RWPE1 (cell line): ENCODE data around the gene NEK1.

Experiments
- CTCF ChIA-PET: fragments of 350-600 bp; sonication (Branson Sonifier 250); formaldehyde crosslinking; extraction: SDS; loops from one replicate; lab custom pipeline; 2021; lab: Yijun Ruan, JAX
- POLR2A ChIA-PET: fragments of 400-600 bp; formaldehyde crosslinking; extraction: SDS; loops from one replicate; lab custom pipeline; 2020; ENCODE audit warnings: antibody characterized with exemption; ENCODE audit not compliant: low non-redundant PET; lab: Yijun Ruan, JAX
- DNase-seq: peaks from one replicate; pipeline ENCODE4 v3.0.0; 2012; ENCODE audit warnings: low spot score
- H3K27ac ChIP-seq: fragments of 450-650 bp; 2 replicates; pipeline ENCODE4 v1.5.1; 2017
- CTCF ChIP-seq: fragments of 450-650 bp; conservative IDR thresholded peaks from 2 replicates; pipeline ENCODE4 v1.5.1; 2017; ENCODE audit warnings: low read depth, mild to moderate bottlenecking

Gene NEK1

GRCh38 chr4:169372791-169373190 is 239.6 kb downstream of the NEK1 start:
- no peak overlapping the region for H3K27ac ChIP-seq
- ChIA-PET POLR2A (no interaction called here), CTCF (no interaction called here)
- no peak for TF ChIP-seq CTCF
- DNase-seq = no peak

- POLR2A ChIA-PET = no interaction called here
- no peak for DNase-seq
- CTCF ChIA-PET = no interaction called here
- no peak for TF ChIP-seq CTCF
- H3K27ac ChIP-seq = no peak overlapping the region
These were observed 242.7 kb downstream of the NEK1 start for GRCh38 chr4:169369634-169370033.

- CTCF ChIA-PET = interaction anchor here (0.6 kb wide), 1 partner anchor 506 kb away, joined by 3 read pairs; no protein-coding TSS in a partner anchor
- POLR2A ChIA-PET = no interaction called here
- DNase-seq = no peak
- TF ChIP-seq CTCF = no peak
- H3K27ac ChIP-seq = no peak overlapping the region
These were observed 244.6 kb downstream of the NEK1 start for GRCh38 chr4:169367826-169368225.

GRCh38 chr4:169366821-169367220 is 245.6 kb downstream of the NEK1 start:
- DNase-seq = no peak
- no peak overlapping the region for H3K27ac ChIP-seq
- CTCF ChIA-PET = no interaction called here
- POLR2A ChIA-PET = no interaction called here
- TF ChIP-seq CTCF = no peak

GRCh38 chr4:169362607-169363006 is 249.8 kb downstream of the NEK1 start:
- POLR2A ChIA-PET = no interaction called here
- no peak for DNase-seq
- no peak for TF ChIP-seq CTCF
- CTCF ChIA-PET = interaction anchor here (0.6 kb wide), 1 partner anchor 88 kb away, joined by 3 read pairs; no protein-coding TSS in a partner anchor
- H3K27ac ChIP-seq = peak overlapping the region; percentile 50

GRCh38 chr4:169361756-169362155 is 250.6 kb downstream of the NEK1 start:
- no peak for DNase-seq
- ChIA-PET CTCF (no interaction called here), POLR2A (no interaction called here)
- TF ChIP-seq CTCF = no peak
- no peak overlapping the region for H3K27ac ChIP-seq
